K562 (cell line): ENCODE measurements around the gene SLC37A2. TPM values are rescaled to one million over a fixed set of nuclear protein-coding genes. Genes with fewer than 3 reads are reported as not detected.

Experiments
- CBFA2T2 ChIP-seq: fragments of 450-650 bp; conservative IDR thresholded peaks from 2 replicates; pipeline ENCODE4 v1.6.1; 2017; ENCODE audit warnings: mild to moderate bottlenecking
- ETV1 ChIP-seq: fragments of 450-650 bp; conservative IDR thresholded peaks from 2 replicates; pipeline ENCODE4 v1.6.1; 2016; ENCODE audit warnings: missing genetic modification characterization, control low read depth, low read depth, missing compliant biosample characterization
- ILF3 ChIP-seq: fragments of 450-650 bp; IDR thresholded peaks from 2 replicates; pipeline ENCODE4 v1.6.1; 2018; ENCODE audit warnings: antibody characterized with exemption, mild to moderate bottlenecking, moderate library complexity, borderline replicate concordance
- KAT7 ChIP-seq: sonication (generic); formaldehyde crosslinking; IDR thresholded peaks from 2 replicates; pipeline ENCODE4 v1.8.0; 2022; ENCODE audit warnings: missing genetic modification reagents, mild to moderate bottlenecking, borderline replicate concordance
- KDM4B ChIP-seq, 2 experiments: fragments of 450-650 bp in 1 of 2; sonication (generic) in 1 of 2; IDR thresholded peaks; 2 replicates each; pipeline ENCODE4 v1.6.1; 2016 to 2017; ENCODE audit warnings: borderline replicate concordance in 2 of 2, antibody characterized with exemption in 1 of 2, low read depth in 1 of 2, mild to moderate bottlenecking in 1 of 2
- MEIS2 ChIP-seq: fragments of 450-650 bp; IDR thresholded peaks from 2 replicates; pipeline ENCODE4 v1.6.1; 2014; ENCODE audit warnings: mild to moderate bottlenecking; ENCODE audit not compliant: partially characterized antibody
- NELFE ChIP-seq: IDR thresholded peaks from 2 replicates; pipeline ENCODE4 v1.6.1; 2011; ENCODE audit warnings: mild to moderate bottlenecking; ENCODE audit not compliant: insufficient read depth, insufficient read length
- NR2C2 ChIP-seq, 2 experiments: fragments of 200-800 bp in 1 of 2; sonication (Bioruptor generic) in 1 of 2; sonication (generic) in 1 of 2; formaldehyde crosslinking in 1 of 2; IDR thresholded peaks; 2 replicates each; pipeline versions ENCODE4 v1.6.1 to v1.8.0; 2016 to 2022; ENCODE audit warnings: mild to moderate bottlenecking in 1 of 2, missing compliant biosample characterization in 1 of 2, missing genetic modification characterization in 1 of 2, missing genetic modification reagents in 1 of 2
- RBM17 ChIP-seq: fragments of 200-400 bp; formaldehyde crosslinking; IDR thresholded peaks from 2 replicates; pipeline ENCODE4 v1.6.1; 2017; ENCODE audit warnings: low read depth, mild to moderate bottlenecking, low read length, borderline replicate concordance
- SNIP1 ChIP-seq: fragments of 450-650 bp; IDR thresholded peaks from 2 replicates; pipeline ENCODE4 v1.7.1; 2017; ENCODE audit warnings: low read depth, mild to moderate bottlenecking
- polyA plus RNA-seq, 8 experiments: library from polyadenylated mRNA; depleted of rRNA in 4 of 8; stranded (reverse) in 5 of 8; unstranded in 3 of 8; fragments of >200 nt; fragmentation: Nextera tagmentation in 2 of 8; fragmentation: Illumina TruSeq in 1 of 8; extraction: Ambion mirVana in 2 of 8; extraction: Trizol in 1 of 8; gene quantifications; 2 replicates each; pipeline versions ENCODE4 v1.2.1 to v1.2.3, GENCODE V29; 2011 to 2014; ENCODE audit warnings: inconsistent platforms in 1 of 8, missing spikeins in 1 of 8
- total RNA-seq, 7 experiments: library from RNA; depleted of rRNA in 6 of 7; stranded (reverse); fragments of >200 nt in 6 of 7; fragmentation: Illumina TruSeq in 2 of 7; extraction: Trizol in 2 of 7; gene quantifications; 2 replicates each; pipeline versions ENCODE4 v1.2.1 to v1.2.3, GENCODE V29; 2011 to 2021; ENCODE audit warnings: low replicate concordance in 1 of 7
- TF ChIP-seq, protein P1 (sequence below): fragments of 250-450 bp; sonication (Bioruptor Pico); IDR thresholded peaks from 2 replicates; pipeline ENCODE4 v1.8.0; 2022; ENCODE audit warnings: inconsistent platforms, mild to moderate bottlenecking, moderate library complexity, borderline replicate concordance
- TF ChIP-seq, protein P2 (sequence below): fragments of 450-650 bp; IDR thresholded peaks from 2 replicates; pipeline ENCODE4 v1.6.1; 2016; ENCODE audit warnings: low read depth

Gene SLC37A2
- total and polyA plus RNA-seq, 9 of the 15 experiments (the other 6 are each of a cell fraction or from before 2014, with no cell fraction given), result 0.01 to 1.2 (median 0.52) TPM

GRCh38 chr11:125132071-125132470 lies 69.0 kb downstream of the SLC37A2 start (continued):
- TF ChIP-seq, protein P1, sequence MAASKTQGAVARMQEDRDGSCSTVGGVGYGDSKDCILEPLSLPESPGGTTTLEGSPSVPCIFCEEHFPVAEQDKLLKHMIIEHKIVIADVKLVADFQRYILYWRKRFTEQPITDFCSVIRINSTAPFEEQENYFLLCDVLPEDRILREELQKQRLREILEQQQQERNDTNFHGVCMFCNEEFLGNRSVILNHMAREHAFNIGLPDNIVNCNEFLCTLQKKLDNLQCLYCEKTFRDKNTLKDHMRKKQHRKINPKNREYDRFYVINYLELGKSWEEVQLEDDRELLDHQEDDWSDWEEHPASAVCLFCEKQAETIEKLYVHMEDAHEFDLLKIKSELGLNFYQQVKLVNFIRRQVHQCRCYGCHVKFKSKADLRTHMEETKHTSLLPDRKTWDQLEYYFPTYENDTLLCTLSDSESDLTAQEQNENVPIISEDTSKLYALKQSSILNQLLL (CRISPR knock-in tag), result no peak
- TF ChIP-seq MEIS2, result no peak
- TF ChIP-seq KAT7 (CRISPR knock-in tag), result no peak
- TF ChIP-seq KDM4B (IDR thresholded peaks at IDR 0.05; ENCODE audit: borderline replicate concordance in 2 of 2, low read depth in 1 of 2), result no peak
- TF ChIP-seq NELFE, result no peak
- no peak for TF ChIP-seq RBM17
- no peak for TF ChIP-seq SNIP1
- no peak for TF ChIP-seq CBFA2T2
- TF ChIP-seq, protein P2, sequence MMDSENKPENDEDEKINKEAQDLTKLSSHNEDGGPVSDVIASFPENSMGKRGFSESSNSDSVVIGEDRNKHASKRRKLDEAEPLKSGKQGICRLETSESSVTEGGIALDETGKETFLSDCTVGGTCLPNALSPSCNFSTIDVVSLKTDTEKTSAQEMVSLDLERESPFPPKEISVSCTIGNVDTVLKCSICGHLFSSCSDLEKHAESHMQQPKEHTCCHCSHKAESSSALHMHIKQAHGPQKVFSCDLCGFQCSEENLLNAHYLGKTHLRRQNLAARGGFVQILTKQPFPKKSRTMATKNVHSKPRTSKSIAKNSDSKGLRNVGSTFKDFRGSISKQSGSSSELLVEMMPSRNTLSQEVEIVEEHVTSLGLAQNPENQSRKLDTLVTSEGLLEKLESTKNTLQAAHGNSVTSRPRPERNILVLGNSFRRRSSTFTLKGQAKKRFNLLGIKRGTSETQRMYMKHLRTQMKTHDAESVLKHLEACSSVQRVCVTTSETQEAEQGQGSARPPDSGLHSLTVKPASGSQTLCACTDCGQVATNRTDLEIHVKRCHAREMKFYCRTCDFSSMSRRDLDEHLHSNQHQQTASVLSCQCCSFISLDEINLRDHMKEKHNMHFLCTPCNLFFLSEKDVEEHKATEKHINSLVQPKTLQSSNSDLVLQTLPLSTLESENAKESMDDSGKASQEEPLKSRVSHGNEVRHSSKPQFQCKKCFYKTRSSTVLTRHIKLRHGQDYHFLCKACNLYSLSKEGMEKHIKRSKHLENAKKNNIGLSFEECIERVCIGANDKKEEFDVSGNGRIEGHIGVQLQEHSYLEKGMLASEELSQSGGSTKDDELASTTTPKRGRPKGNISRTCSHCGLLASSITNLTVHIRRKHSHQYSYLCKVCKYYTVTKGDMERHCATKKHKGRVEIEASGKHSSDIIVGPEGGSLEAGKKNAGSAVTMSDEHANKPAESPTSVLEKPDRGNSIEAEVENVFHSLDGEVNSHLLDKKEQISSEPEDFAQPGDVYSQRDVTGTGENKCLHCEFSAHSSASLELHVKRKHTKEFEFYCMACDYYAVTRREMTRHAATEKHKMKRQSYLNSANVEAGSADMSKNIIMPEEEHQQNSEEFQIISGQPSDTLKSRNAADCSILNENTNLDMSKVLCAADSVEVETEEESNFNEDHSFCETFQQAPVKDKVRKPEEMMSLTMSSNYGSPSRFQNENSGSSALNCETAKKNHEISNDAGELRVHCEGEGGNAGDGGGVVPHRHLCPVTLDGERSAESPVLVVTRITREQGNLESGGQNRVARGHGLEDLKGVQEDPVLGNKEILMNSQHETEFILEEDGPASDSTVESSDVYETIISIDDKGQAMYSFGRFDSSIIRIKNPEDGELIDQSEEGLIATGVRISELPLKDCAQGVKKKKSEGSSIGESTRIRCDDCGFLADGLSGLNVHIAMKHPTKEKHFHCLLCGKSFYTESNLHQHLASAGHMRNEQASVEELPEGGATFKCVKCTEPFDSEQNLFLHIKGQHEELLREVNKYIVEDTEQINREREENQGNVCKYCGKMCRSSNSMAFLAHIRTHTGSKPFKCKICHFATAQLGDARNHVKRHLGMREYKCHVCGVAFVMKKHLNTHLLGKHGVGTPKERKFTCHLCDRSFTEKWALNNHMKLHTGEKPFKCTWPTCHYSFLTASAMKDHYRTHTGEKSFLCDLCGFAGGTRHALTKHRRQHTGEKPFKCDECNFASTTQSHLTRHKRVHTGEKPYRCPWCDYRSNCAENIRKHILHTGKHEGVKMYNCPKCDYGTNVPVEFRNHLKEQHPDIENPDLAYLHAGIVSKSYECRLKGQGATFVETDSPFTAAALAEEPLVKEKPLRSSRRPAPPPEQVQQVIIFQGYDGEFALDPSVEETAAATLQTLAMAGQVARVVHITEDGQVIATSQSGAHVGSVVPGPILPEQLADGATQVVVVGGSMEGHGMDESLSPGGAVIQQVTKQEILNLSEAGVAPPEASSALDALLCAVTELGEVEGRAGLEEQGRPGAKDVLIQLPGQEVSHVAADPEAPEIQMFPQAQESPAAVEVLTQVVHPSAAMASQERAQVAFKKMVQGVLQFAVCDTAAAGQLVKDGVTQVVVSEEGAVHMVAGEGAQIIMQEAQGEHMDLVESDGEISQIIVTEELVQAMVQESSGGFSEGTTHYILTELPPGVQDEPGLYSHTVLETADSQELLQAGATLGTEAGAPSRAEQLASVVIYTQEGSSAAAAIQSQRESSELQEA, result no peak
- TF ChIP-seq ETV1, result no peak
- no peak for TF ChIP-seq ILF3
- no peak for TF ChIP-seq NR2C2 (CRISPR knock-in tag; IDR thresholded peaks at IDR 0.05)
- no peak for TF ChIP-seq NR2C2 (tag; IDR thresholded peaks at IDR 0.05)
- TF ChIP-seq, all 486 proteins: peak for 0
